Astrocyte of the spinal cord (primary cell): ENCODE measurements around the gene MYH8.

Experiments used
- DNase-seq: peaks from one replicate; pipeline ENCODE4 v3.0.0; 2011; ENCODE audit warnings: low read depth, low spot score
- H3K4me3 ChIP-seq: 2 replicates; pipeline ENCODE4 v1.5.1; 2011; ENCODE audit warnings: low read depth, mild to moderate bottlenecking, low read length, moderate library complexity
- in situ Hi-C: cut with HindIII; loops from 2 replicates; pipeline ENCODE4 v1.10.0; 2017; ENCODE audit warnings: low sequenced_read_pairs
- TF ChIP-seq, protein P1 (sequence below): IDR thresholded peaks from 2 replicates; pipeline ENCODE4 v1.5.1; 2012; ENCODE audit warnings: low read depth, mild to moderate bottlenecking, low read length, inconsistent platforms

The MYH8 gene

DNA sequence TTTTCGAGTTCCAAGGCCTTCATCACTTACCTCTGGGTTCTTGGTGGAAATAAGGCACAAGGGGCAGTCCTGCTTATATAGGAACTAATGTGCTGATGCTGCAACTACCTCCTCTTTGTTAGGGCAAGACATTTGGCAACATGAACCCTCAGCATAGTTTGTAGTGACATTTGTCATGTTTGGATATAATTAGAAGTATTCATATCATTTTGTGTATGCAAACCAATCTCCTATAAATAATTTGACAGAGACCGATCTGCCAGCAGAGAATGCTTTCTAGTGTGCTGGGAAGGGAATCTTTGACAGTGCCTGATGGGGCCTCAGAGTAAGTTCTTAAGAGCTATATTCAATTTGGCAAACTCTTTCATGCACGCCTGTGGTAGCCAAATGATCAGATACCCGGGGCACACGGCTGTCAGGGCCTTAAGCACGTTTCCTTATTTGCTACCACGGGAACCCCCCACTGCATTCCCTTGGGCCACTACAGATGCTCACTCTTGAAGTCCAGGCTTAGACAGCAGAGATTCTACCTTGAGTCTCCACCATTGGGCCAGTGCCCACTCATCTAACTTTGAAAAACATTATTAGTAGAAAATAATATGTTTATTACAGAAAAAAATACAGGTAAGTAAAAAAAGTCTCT is at the start of gene MYH8:
Gene MYH8 (minus strand): TSS at position 51 of the 643 bp plus-strand sequence. CDS start 1,723 bp downstream, outside the sequence.
- no peak within 1 kb of the TSS for H3K4me3 ChIP-seq
- TF ChIP-seq, protein P1, sequence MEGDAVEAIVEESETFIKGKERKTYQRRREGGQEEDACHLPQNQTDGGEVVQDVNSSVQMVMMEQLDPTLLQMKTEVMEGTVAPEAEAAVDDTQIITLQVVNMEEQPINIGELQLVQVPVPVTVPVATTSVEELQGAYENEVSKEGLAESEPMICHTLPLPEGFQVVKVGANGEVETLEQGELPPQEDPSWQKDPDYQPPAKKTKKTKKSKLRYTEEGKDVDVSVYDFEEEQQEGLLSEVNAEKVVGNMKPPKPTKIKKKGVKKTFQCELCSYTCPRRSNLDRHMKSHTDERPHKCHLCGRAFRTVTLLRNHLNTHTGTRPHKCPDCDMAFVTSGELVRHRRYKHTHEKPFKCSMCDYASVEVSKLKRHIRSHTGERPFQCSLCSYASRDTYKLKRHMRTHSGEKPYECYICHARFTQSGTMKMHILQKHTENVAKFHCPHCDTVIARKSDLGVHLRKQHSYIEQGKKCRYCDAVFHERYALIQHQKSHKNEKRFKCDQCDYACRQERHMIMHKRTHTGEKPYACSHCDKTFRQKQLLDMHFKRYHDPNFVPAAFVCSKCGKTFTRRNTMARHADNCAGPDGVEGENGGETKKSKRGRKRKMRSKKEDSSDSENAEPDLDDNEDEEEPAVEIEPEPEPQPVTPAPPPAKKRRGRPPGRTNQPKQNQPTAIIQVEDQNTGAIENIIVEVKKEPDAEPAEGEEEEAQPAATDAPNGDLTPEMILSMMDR, result no peak
- no peak for DNase-seq
- in situ Hi-C loops, result no loop called here

GRCh38 chr17:10469459-10469858 is 47.7 kb upstream of the MYH8 start, which contains the start of gene MYH4:
Gene MYH4, minus strand, starts transcription at chr17:10469559. Its CDS starts 2,814 bp downstream, at chr17:10466745.
- TF ChIP-seq, protein P1, result no peak
- no peak within 1 kb of the TSS for H3K4me3 ChIP-seq
- DNase-seq, result no peak
- in situ Hi-C loops, result no loop called here

DNA sequence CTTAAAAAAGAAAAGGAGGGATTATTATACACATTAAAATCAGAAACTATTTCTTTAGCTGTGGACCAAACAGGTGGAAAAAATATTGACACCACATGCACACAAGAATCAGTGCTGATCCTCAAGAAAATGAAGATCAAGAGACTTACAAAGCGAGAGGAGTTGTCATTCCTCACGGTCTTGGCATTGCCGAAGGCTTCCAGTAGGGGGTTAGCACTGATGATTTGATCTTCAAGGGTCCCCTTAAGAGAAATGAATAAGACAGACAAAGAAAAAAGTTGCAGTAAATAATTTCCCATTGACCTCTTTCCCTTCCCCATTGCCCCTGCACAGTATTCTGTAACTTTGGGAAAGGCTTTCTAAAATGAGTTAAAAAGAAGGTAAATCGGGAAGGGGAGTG is 41.7 kb upstream of the MYH8 start:
- in situ Hi-C loops, result no loop called here
- TF ChIP-seq, protein P1, result no peak
- DNase-seq, result no peak
- no peak overlapping the region for H3K4me3 ChIP-seq

- in situ Hi-C loops, result no loop called here
- no peak overlapping the region for H3K4me3 ChIP-seq
- no peak for DNase-seq
- TF ChIP-seq, protein P1, result no peak
These were observed 38.3 kb upstream of the MYH8 start for GRCh38 chr17:10460062-10460461.

GRCh38 chr17:10458701-10459100 is 37.0 kb upstream of the MYH8 start:
- DNase-seq, result no peak
- in situ Hi-C loops, result no loop called here
- H3K4me3 ChIP-seq, result no peak overlapping the region
- TF ChIP-seq, protein P1, result no peak

- in situ Hi-C loops, result no loop called here
- no peak overlapping the region for H3K4me3 ChIP-seq
- no peak for DNase-seq
- TF ChIP-seq, protein P1, result no peak
These were observed 36.2 kb upstream of the MYH8 start for GRCh38 chr17:10457952-10458351.
